ENCODE data around the gene ZNF41.

The ZNF41 gene

GRCh38 chrX:47484885-47485284, 1.9 kb upstream of the ZNF41 start:
- no peak for TF ChIP-seq CTCF (IDR thresholded peaks at IDR 0.05; ENCODE audit: control insufficient read depth, extremely low read depth, insufficient read depth)
- no peak overlapping the region for H3K4me3 ChIP-seq (ENCODE audit: low read depth, low read length)
- no peak for DNase-seq (ENCODE audit: low read depth)

- H3K4me3 ChIP-seq (ENCODE audit: low read depth, low read length): peak overlapping the region; percentile 72
- TF ChIP-seq CTCF (IDR thresholded peaks at IDR 0.05; ENCODE audit: control insufficient read depth, extremely low read depth, insufficient read depth): no peak
- DNase-seq (ENCODE audit: low read depth): no peak
Measured at GRCh38 chrX:47483306-47484268, 565 bp upstream of the ZNF41 start.

GRCh38 chrX:47482065-47482511, 934 bp downstream of the ZNF41 start:
- DNase-seq (ENCODE audit: low read depth): no peak
- no peak for TF ChIP-seq CTCF (IDR thresholded peaks at IDR 0.05; ENCODE audit: control insufficient read depth, extremely low read depth, insufficient read depth)
- peak overlapping the region; percentile 72 for H3K4me3 ChIP-seq (ENCODE audit: low read depth, low read length)

- no peak for DNase-seq (ENCODE audit: low read depth)
- no peak overlapping the region for H3K4me3 ChIP-seq (ENCODE audit: low read depth, low read length)
Measured at GRCh38 chrX:47481160-47481559, 1.9 kb downstream of the ZNF41 start.

GRCh38 chrX:47480576-47480975, 2.4 kb downstream of the ZNF41 start:
- no peak overlapping the region for H3K4me3 ChIP-seq (ENCODE audit: low read depth, low read length)
- no peak for TF ChIP-seq CTCF (IDR thresholded peaks at IDR 0.05; ENCODE audit: control insufficient read depth, extremely low read depth, insufficient read depth)
- no peak for DNase-seq (ENCODE audit: low read depth)

More at GRCh38 chrX:47481160-47481559, 1.9 kb downstream of the ZNF41 start:
- no peak for TF ChIP-seq CTCF (IDR thresholded peaks at IDR 0.05; ENCODE audit: control insufficient read depth, extremely low read depth, insufficient read depth)

- DNase-seq (ENCODE audit: low read depth): no peak
- TF ChIP-seq CTCF (IDR thresholded peaks at IDR 0.05; ENCODE audit: control insufficient read depth, extremely low read depth, insufficient read depth): no peak
- no peak overlapping the region for H3K4me3 ChIP-seq (ENCODE audit: low read depth, low read length)
Measured at GRCh38 chrX:47475476-47475875, 7.5 kb downstream of the ZNF41 start.

Measured in LNCaP clone FGC (cell line).